B cell (primary cell): ENCODE data around the gene MMP3.

Source experiments
- CTCF ChIP-seq: fragments of 200-600 bp; IDR thresholded peaks from one replicate; pipeline ENCODE4 v1.8.0; 2022; ENCODE audit warnings: antibody characterized with exemption, mild to moderate bottlenecking
- EZH2 ChIP-seq: IDR thresholded peaks from 2 replicates; pipeline ENCODE4 v1.6.1; 2012; ENCODE audit warnings: borderline replicate concordance, low read depth, mild to moderate bottlenecking, moderate library complexity, low read length; ENCODE audit not compliant: insufficient read depth, poor library complexity, severe bottlenecking

GRCh38 chr11:102882389-102883024 is 39.1 kb upstream of the MMP3 start:
- TF ChIP-seq CTCF (no peak), EZH2 (no peak)
